Measurements from ENCODE around the gene IL10RB.
A peak's percentile ranks its signal among the peaks of the same experiment; 100 is the strongest.
"Not testable (repeated sequence)": the region's sequence is repeated elsewhere in the genome, so short reads cannot be mapped to it uniquely, and the experiment has no call there.

Gene IL10RB

DNA sequence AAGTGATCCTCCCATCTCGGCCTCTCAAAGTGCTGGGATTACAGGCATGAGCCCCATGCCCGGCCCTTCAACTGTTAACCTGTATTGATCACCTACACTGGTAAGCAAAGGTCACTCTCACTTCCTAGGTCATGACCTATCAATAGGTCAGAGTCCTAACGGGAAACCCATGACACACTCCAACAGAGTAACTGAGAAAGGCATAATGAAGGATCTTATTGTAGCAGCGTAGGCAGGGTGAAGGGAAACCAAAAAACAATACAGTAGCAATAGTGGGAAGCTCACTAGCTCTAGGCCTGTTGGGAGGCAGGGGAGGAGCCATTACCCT, 39.1 kb downstream of the IL10RB start:
- DNase-seq = no peak

GRCh38 chr21:33305938-33306337, 39.8 kb downstream of the IL10RB start:
- DNase-seq = no peak

DNA sequence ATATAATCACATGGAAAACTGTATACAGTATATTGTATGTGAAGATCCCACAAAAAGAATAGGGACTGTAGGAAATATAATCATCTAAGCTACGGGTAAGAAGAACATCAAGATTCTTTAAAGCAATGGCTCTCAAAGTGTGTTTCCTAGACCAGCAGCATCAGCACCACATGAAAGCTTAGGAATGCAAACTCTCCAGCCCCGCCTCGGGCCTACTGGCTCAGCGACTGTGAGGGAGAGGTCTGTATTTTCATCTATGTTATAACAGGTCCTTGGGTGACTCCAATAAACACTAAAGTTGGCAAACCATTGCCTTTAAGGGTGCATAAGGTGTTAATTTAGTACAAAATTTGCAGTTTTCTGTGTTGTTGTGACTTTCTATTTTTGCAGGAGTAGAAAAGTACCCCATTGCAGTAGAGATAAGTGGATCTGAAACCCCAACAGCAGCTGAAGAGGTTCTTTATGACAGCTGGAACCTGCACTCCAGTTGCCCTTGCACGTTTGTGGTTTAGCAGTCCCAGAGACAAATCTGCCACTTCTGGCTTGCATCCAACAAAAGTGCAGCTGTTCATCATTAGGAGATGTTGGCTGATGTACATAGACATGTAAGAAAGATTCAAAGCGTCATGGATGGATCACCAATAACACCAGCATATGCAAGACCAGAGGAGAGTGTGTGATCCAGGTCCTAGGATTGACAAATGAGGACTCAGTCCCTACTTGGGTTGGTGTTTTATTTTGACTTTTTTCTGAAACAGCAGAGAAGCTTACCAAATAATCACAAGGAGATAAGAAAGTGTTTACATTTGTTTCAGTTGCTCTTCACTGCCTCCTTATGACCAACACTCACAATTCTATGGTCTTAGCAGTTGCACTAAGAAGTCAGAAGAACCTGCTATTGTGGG, 42.7 kb downstream of the IL10RB start:
- DNase-seq = no peak

DNA sequence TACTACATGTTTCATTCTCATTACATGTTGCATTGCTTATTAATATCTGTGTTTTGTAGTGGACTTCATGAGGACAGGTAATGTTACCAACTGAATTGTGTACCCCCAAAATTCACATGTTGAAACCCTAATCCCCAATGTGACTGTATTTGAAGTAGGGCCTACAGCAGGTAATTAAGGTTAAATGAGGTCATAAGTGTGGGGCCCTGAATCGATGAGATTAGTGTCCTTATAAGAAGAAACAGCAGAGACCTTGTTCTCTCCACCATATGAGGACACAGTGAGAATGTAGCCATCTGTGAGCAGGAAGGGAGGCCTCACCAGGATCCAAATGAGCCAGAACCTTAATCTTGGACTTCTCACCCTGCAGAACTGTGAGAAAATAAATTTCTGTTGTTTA, 43.6 kb downstream of the IL10RB start:
- DNase-seq = no peak

GRCh38 chr21:33312121-33312520, 46.0 kb downstream of the IL10RB start:
- no peak for DNase-seq

- no peak for DNase-seq
Measured at GRCh38 chr21:33313183-33313582, 47.0 kb downstream of the IL10RB start.

DNA sequence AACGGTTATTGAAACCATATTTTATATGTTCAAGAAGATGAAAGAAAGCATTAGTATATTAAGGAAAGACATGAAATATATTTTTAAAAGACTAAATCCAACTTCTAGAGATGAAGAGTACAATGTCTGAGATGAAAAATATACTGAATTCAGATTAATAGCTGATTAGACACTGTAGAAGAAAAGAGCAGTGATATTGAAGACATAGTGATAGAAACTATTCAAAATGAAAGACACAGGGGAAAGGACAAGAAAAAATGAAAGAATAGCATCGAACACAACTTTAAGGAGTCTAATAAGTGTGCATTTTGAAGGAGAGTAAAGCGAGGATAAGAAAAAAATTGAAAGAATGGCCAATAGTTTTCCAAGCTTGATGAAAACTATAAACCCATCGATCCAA, 47.4 kb downstream of the IL10RB start:
- DNase-seq = no peak

GRCh38 chr21:33314111-33314510, 47.9 kb downstream of the IL10RB start:
- no peak for DNase-seq

GRCh38 chr21:33315946-33316710, 50.0 kb downstream of the IL10RB start:
- DNase-seq = no peak

DNA sequence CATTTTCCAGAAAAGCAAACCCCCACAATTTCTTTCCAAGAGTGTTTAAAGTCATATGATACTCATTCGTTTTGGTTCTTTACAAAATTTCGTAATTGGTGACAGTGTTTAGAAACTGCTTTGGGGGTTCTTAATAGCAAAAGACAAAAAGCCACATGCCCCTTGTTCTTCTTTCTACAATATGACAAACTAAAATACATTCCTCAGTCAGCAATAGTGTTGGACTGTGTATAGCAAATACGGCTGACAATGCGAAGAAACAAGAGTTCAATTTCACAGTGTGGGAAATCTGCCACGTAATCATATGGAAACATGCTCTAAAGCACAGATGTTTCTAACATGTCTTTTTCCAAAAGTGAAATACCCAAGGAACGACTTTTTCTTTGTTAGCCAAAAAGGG, 51.0 kb downstream of the IL10RB start:
- peak; percentile 11 for DNase-seq

DNA sequence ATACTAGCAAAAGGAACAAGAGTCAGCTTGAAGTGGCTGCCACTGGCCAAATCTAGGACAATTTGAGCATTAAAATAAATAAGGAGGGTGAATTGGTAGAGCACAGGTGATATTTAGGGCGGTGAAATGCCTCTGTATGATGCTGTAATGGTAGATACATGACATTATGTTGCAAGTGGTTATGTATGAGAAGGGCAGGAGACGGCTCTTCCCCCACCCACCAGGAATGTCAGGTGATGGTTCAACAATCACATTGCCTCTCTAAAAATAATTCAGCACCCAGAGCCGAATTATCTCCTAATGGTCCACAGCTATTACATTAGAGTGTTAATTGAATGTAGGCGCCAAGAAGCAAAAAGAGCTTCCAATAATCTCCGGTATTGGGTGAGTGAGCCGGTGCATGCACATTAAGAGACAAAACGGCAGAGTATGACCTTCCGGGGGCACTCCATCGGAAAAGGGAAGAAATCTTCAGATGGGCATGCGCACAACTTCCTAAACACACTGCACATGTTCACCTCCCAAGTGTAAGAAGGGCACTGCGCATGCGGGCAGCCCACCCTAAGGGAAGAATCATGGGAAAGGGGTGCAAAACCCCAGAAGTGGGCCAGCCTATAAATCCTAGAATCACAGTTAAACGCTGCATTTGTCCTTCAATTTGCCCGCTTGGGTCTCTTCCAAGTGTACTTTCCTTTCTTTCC, 51.8 kb downstream of the IL10RB start:
- DNase-seq = no peak

DNA sequence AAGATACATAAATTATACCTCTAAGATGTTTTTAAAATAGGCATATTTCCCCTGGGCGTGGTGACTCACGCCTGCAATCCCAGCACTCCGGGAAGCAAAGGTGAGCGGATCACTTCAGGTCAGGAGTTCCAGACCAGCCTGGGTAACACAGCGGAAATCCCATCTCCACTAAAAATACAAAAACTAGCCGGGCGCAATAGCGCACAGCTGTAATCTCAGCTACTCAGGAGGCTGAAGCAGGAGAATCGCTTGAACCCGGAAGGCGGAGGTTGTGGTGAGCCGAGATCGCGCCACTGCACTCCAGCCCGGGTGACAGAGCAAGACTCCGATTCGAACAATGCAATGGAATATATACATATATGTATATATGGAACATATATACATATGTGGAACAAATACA, 54.8 kb downstream of the IL10RB start:
- not testable (repeated sequence) for DNase-seq

GRCh38 chr21:33323610-33324009, 57.4 kb downstream of the IL10RB start:
- DNase-seq = not testable (repeated sequence)

DNA sequence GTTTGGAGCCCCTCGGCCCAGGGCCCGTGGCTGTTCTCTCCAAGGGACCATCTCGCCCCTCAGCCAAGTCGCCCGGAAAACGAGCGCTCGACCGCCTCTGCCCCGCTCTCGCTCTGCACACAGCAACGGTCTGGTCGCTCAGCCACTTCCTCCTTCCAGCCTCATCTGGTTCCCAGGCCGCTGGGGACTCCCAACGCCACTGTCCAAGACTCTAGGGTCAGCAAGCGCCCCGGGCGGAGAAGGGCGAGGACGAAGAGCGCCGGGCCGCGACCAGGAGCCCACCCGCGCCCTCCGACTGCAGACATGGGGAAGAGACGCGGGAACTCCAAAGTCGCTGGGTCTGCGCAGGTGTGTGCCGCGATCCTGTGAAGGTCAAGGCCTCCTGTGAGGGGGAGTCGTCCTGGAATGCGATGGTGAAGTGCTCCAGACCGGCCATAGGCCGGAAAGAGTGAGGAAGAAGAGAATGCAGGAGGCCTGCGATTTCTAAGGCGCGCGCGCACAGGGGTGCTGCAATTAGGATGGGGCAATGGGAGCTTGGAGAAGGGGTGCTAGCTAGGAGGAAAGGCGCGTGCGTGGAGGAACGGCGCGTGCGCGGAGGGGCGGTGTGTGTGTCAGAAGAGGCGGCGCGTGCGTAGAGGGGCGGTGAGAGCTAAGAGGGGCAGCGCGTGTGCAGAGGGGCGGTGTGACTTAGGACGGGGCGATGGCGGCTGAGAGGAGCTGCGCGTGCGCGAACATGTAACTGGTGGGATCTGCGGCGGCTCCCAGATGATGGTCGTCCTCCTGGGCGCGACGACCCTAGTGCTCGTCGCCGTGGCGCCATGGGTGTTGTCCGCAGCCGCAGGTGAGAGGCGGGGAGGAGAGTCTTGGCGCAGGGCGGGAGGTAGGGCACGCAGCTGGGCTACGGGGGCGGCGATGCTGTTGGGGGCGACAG, 58.4 kb downstream of the IL10RB start, which contains the start of gene IFNAR1:
IFNAR1 (plus strand) TSS at position 680 of the 931 bp plus-strand sequence; CDS start at position 766, 86 bp downstream.
- peak; percentile 97 for DNase-seq

DNA sequence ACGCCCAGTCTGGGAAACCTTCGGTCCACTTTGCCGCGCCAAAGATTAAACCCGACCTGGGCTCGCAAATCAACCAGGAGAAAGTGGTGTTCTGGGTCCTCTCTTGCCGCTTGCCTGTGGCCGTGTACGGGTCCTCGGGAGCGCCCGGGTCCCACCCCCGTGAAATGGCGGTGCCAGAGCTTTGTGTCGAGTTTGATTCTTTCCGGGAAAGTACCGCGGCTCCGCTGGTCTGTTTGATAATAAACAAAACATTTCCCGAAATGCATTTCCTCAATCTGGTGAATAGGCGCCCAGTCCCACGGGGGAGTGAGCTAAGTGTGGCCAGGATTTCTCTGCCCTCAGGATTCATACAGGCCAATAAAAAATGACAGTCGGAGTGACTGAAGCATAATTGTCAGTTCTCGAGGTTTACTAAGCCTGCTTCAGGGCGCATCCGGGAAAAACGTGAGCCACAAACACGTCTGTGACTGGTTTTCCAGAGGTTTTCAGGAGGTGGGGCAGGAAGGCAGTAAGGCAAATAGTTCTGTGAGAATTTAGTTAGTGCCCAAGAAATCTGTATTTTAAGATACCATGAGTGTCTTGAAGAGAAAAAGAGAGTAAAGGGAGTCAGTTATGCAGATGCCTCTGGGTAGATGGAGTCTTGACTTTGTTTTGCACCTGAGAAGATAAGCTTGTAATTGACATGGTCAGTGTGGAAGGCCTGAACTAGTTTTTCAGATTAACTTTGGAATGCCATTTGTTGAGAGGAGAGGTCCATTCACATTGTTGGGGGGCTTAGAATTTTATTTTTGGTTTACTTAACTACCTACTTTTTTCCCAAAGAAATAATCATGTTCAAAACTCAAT, 59.3 kb downstream of the IL10RB start:
- DNase-seq = no peak

GRCh38 chr21:33327326-33327725, 61.2 kb downstream of the IL10RB start:
- no peak for DNase-seq

GRCh38 chr21:33327792-33328433, 61.7 kb downstream of the IL10RB start:
- DNase-seq = no peak

GRCh38 chr21:33330726-33331125, 64.6 kb downstream of the IL10RB start:
- DNase-seq = no peak

- no peak for DNase-seq
Measured at GRCh38 chr21:33332143-33332542, 66.0 kb downstream of the IL10RB start.

DNA sequence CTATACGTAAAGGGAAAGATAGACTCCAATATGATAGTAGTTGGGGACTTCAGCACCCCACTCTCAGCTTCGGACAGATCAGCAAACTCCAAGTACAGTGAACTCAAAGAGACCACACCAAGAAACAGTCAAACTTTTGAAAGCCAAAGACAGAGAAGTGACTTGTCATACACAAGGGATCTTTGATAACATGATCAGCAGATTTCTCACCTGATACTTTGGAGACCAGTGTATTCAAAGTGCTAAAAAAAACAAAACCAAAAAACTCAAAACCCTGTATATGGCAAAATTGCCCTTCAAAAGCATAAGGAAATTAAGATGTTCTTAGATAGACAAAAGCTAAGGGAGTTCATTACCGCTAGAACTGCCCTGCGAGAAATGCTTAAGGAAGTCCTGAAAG, 68.0 kb downstream of the IL10RB start:
- DNase-seq = no peak

- no peak for DNase-seq
Measured at GRCh38 chr21:33334824-33335223, 68.7 kb downstream of the IL10RB start.

All from SIG-M5 (cell line).